ENCODE measurements around the gene TIMP1.

The TIMP1 gene

DNA sequence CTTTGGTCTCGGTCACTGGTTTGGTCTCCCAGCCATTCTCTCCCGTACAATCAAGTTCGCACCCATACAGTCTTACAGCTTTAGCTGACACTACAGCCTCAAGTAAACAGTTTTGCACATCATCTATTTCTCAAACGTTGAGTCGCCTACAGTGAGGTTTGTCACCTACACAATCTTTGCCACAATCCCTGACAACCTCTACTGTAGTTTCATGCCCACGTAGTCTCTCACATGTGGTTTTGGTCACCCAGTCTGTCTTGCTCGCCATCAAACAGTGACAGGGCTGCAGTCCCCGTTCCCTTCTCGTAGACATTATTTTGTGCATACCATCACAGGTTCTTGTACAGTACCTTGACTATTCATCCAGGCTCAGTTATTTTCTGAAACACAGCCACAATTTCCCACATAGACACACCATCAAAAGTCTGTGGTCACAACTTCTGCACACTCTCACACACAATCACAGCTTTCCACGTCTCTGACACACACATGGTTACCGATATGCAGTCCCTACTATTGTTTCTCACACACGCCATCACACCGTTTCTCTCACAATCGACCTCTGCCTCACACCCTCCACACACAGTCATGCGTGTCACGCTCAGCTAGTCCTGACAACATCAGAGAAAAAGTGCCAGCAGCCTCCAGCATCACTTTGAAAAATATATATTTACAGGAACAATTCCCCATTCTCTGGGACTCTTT lies 52.8 kb downstream of the TIMP1 start:
- DNase-seq (ENCODE audit: low read depth), result no peak

Measured in fibroblast of gingiva (primary cell).